Measurements from ENCODE around the gene EPOP.

EPOP gene

GRCh38 chr17:38712593-38712992 lies 37.8 kb upstream of the EPOP start:
- 0 out of 2 replicates have a peak, but pooled peaks cover 5% of the 10 kb centered on the region for H3K36me3 ChIP-seq (replicated peaks; ENCODE audit: insufficient read depth, low read length)
- no peaks in the 10 kb centered on the region for H3K9me2 ChIP-seq (replicated peaks; ENCODE audit: insufficient read depth, low read length)
- H3K4me3 ChIP-seq (ENCODE audit: low read length) = no peak overlapping the region
- no peak overlapping the region for H3K27ac ChIP-seq (ENCODE audit: low read length)
- H3K9ac ChIP-seq (ENCODE audit: low read length) = no peak overlapping the region
- H3K4me2 ChIP-seq (ENCODE audit: low read depth, low read length) = no peak overlapping the region
- no peak for TF ChIP-seq EZH2phosphoT487 (IDR thresholded peaks at IDR 0.05; ENCODE audit: low read length)
- TF ChIP-seq CTCF (IDR thresholded peaks at IDR 0.05; ENCODE audit: low read length) = no peak
- no peaks in the 10 kb centered on the region for H3K9me3 ChIP-seq (replicated peaks; ENCODE audit: insufficient read depth, low read length)
- no peaks in the 10 kb centered on the region for H3K4me1 ChIP-seq (ENCODE audit: low read length)
- no peaks in the 10 kb centered on the region for H4K20me1 ChIP-seq (ENCODE audit: insufficient read depth, low read length)
- peaks cover 34% of the 10 kb centered on the region for H3K79me2 ChIP-seq (ENCODE audit: low read length)
- no peaks in the 10 kb centered on the region for H3F3A ChIP-seq (ENCODE audit: insufficient read depth, low read length)
- no peak overlapping the region for H2AFZ ChIP-seq (ENCODE audit: low read length)
- H3K27me3 ChIP-seq (replicated peaks; ENCODE audit: insufficient read depth, low read length) = no peaks in the 10 kb centered on the region
- DNase-seq = no peak

DNA sequence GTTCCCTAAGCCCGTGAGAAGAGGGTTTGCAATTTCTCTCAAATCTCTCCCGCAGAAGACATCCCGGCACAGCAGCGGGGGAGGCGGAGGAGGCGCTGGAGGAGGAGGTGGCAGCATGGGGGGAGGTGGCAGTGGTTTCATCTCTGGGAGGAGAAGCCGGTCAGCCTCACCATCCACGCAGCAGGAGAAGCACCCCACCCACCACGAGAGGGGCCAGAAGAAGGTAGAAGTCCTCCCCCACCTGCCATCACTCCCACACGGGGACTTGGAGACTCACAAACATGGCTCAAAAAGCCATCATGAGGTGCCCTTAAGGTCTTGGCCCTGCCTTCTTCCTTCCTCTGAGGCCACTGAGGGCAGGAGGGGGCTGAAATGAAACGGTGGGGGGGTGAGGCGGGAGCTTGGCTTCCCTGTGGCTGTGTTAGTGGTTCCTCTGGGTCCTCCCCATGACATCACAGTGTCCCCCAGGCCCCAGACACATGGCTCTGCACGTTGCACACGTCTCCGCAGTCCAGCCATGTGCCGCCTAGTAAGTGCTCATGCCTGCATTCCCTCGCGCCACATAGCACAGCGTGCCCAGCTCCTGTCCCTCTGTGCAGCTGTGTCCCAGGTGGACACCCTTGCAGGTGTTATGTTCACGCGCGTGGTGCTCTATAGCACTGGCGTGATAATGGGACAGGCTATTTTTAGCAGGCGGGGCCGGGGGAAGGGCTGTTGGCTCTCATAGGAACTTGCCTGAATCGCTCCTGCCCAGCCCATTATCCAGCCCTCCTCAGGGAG lies 37.2 kb upstream of the EPOP start:
- peaks cover 5% of the 10 kb centered on the region; the same call in 1 of the 2 replicates for H3K4me1 ChIP-seq (ENCODE audit: low read length)
- H3K36me3 ChIP-seq (replicated peaks; ENCODE audit: insufficient read depth, low read length) = 0 out of 2 replicates have a peak, but pooled peaks cover 5% of the 10 kb centered on the region
- no peaks in the 10 kb centered on the region for H3K9me3 ChIP-seq (replicated peaks; ENCODE audit: insufficient read depth, low read length)
- H3K9me2 ChIP-seq (replicated peaks; ENCODE audit: insufficient read depth, low read length) = no peaks in the 10 kb centered on the region
- no peaks in the 10 kb centered on the region for H3F3A ChIP-seq (ENCODE audit: insufficient read depth, low read length)
- no peak overlapping the region for H3K4me3 ChIP-seq (ENCODE audit: low read length)
- H3K9ac ChIP-seq (ENCODE audit: low read length) = no peak overlapping the region
- H3K4me2 ChIP-seq (ENCODE audit: low read depth, low read length) = no peak overlapping the region
- H2AFZ ChIP-seq (ENCODE audit: low read length) = no peak overlapping the region
- no peak overlapping the region for H3K27ac ChIP-seq (ENCODE audit: low read length)
- TF ChIP-seq CTCF (IDR thresholded peaks at IDR 0.05; ENCODE audit: low read length) = no peak
- no peak for TF ChIP-seq EZH2phosphoT487 (IDR thresholded peaks at IDR 0.05; ENCODE audit: low read length)
- TF ChIP-seq EZH2 (optimal IDR thresholded peaks at IDR 0.05; ENCODE audit: low read depth, low read length) = no peak
- no peaks in the 10 kb centered on the region for H4K20me1 ChIP-seq (ENCODE audit: insufficient read depth, low read length)
- no peaks in the 10 kb centered on the region for H3K27me3 ChIP-seq (replicated peaks; ENCODE audit: insufficient read depth, low read length)
- H3K79me2 ChIP-seq (ENCODE audit: low read length) = peaks cover 40% of the 10 kb centered on the region
- no peak for DNase-seq

- H3K27ac ChIP-seq (ENCODE audit: low read length) = no peak overlapping the region
- H3K9me2 ChIP-seq (replicated peaks; ENCODE audit: insufficient read depth, low read length) = no peaks in the 10 kb centered on the region
- no peak overlapping the region for H3K4me3 ChIP-seq (ENCODE audit: low read length)
- H2AFZ ChIP-seq (ENCODE audit: low read length) = no peak overlapping the region
- peaks cover 50% of the 10 kb centered on the region for H3K79me2 ChIP-seq (ENCODE audit: low read length)
- H3K9ac ChIP-seq (ENCODE audit: low read length) = no peak overlapping the region
- no peaks in the 10 kb centered on the region for H3K27me3 ChIP-seq (replicated peaks; ENCODE audit: insufficient read depth, low read length)
- DNase-seq = no peak
- H3K4me1 ChIP-seq (ENCODE audit: low read length) = peaks cover 6% of the 10 kb centered on the region; the same call in 1 of the 2 replicates
- no peak overlapping the region for H3K4me2 ChIP-seq (ENCODE audit: low read depth, low read length)
- H4K20me1 ChIP-seq (ENCODE audit: insufficient read depth, low read length) = no peaks in the 10 kb centered on the region
- H3K36me3 ChIP-seq (replicated peaks; ENCODE audit: insufficient read depth, low read length) = 0 out of 2 replicates have a peak, but pooled peaks cover 5% of the 10 kb centered on the region
- no peaks in the 10 kb centered on the region for H3K9me3 ChIP-seq (replicated peaks; ENCODE audit: insufficient read depth, low read length)
- H3F3A ChIP-seq (ENCODE audit: insufficient read depth, low read length) = peaks cover 5% of the 10 kb centered on the region
- TF ChIP-seq EZH2 (optimal IDR thresholded peaks at IDR 0.05; ENCODE audit: low read depth, low read length) (no peak), EZH2phosphoT487 (IDR thresholded peaks at IDR 0.05; ENCODE audit: low read length) (no peak), CTCF (IDR thresholded peaks at IDR 0.05; ENCODE audit: low read length) (no peak)
These were observed 36.2 kb upstream of the EPOP start for GRCh38 chr17:38710985-38711384.
